ENCODE measurements around the gene ETNK1.

- TF ChIP-seq CTCF (IDR thresholded peaks at IDR 0.05; ENCODE audit: low read depth, low read length, poor library complexity, severe bottlenecking) (no peak), EZH2phosphoT487 (IDR thresholded peaks at IDR 0.05; ENCODE audit: borderline replicate concordance, low read length) (no peak)
These were observed 114.0 kb downstream of the ETNK1 start for GRCh38 chr12:22738945-22739344.
